Pons (tissue), 1 donor: ENCODE measurements around the gene UGT1A3.

Experiments used
- DNase-seq: peaks from one replicate; pipeline ENCODE4 v3.0.0-alpha.2; 2016; ENCODE audit warnings: low spot score

The UGT1A3 gene

DNA sequence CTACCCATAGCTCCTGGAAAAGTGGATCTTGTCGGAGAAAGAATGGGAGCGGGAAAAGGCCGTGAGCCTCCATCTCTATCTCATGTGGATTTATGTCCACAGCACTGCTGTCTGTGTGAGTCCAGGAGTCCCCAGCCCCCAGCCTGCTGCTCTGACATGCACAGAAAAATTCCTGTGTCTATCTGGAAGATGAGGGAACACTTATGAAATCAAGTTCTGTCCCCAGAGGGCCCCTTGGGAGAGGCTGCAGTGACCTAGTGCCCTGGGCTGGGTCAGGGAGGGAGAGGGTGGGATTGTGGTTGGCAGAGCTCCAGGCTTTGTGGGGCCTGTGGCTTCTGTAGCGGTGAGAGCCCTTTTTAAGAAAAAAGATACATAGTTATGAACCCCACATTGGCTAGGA lies 87.9 kb downstream of the UGT1A3 start:
- DNase-seq = no peak

DNA sequence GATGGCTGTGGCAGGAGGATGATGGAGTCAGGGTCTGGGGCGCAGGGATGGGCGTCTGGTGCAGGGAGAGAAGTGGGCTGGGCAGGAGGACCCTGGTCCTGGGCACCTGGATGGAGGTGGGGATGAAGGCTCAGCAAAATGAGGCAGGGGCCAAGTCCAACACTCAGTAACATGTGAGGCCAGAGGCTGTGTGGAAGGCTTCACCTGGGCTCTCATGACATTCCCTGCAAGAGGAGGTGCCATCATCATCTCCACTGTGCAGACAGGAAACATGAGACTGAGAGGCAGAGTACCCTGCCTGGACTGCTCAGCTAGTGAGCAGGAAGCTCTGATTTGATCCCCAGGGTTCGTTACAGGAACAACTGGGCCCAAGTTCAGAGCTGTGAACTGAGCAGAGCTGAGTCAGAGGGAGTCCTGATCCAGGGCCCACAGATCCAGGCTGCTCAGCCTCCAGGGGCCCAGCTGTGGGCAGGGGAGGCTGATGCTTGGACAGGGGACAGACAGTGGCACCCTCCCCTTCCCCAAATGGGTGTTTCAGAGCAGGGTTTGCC lies 88.6 kb downstream of the UGT1A3 start:
- no peak for DNase-seq

DNA sequence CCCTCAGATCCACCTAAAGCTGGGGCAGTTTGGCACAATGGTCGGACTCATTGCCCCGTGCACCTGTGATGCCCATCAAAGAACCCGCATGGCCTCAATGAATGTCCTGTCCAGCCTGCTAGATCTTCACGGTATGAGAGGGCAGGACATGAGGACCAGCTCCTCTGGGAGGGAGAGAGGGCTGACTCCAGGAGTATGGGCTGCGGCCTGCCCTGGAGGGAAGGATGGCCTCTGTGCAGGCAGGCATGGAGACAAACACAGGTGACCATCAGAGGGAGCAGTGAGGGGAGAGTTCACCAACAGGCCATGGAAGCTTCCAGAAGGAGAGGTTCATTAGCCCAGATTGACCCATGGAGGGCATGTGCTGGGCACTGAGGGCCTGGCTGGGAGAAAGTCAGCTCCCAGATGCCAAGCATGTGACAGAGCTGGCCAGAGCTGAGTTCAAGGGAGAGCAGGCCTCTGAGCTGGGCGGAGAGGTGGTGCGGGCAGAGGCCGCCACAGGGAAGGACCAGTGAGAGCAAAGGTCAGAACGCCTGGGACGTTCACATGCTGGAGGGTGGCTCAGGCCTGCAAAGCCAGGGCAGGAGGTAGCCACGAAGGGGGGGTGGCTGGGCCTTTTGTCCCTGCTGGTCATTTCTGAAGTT lies 89.3 kb downstream of the UGT1A3 start:
- DNase-seq = no peak

DNA sequence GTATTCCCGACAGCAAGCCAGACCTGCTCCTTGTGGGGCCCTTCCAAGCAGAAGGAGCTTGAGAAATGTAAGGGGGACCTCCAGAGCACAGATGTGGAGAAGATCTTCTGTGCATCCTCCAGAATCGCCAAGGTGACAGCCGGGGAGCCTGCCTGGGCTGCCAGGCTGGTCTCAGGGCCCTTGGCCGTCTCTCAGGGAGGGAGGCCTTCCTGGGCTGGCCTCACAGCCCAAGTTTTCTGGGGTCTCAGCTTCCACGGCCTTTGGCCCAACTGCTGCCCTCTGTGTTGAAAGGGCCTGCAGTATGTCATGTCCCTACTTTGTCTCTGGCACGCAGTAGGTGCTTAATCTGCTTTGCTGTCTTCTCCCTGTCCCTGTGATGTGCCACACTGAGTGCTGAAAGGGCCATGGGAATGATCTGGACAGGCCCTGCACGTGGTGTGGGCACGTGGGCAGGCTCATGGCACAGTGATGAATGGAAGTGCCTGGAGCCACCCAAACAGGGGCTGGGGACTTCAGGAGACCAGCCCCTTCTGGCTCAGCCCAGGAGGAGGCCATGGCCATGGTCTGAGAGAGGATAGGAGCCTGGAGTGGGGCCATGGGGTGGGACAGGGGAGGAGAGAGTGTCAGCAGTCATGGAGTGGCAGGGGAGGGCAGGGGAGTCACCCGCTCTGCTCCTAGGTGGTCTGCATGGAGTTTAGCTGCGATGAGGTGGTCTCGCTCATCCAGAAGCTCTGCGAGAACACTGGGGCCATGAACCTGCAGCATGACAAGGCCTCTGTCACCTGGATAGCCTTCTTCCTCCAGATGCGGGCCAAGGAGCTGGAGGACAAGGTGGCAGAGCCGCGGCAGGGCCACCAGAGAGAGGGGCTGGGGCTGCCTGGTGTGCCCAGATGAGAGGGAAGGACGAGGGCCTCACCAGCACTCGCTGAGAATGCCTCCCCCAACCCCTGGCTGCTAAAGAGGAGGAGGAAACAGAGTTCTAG lies 90.1 kb downstream of the UGT1A3 start:
- DNase-seq = no peak

DNA sequence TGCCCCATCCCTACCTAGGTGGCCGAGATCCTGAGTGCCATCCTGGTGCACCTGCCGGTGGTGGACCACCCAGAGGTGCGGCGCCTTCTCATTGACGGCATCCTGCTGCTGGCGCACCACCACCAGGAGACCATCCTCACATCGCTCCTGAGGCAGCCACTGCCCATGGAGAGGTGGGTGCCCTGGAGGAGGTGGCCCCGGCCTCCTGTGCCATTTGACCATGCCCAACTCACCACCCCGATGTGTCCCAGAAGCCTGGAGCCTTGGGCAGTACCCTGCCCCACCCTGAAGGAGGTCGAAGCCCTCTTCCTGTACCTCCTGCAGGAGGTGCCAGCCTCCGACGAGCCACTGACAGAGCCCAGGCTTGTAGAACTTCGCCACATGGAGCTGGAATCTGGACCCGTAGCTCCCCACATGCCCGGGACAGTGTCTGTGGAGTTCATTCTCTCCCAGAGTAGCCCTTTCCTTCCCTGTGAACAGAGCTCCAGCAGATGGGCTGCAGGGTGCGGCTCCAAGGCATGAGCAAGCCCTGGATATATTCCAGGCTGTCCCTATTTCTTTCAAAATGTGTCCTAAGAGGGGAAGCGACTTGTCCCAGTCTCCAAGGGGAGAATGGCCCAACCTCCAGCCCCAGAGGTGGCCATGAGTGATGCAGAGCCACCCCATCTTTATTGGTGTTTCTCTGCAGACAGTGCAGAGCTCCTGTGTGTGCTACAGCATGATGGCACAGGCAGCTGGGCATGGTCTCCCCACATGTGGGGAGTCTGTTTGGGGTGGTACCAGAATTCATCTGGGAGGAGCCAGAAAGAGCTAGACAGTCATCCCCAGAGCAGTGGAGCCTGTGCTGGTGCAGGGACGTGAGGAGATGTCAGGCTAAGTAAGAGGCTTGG lies 91.3 kb downstream of the UGT1A3 start:
- DNase-seq = no peak

DNA sequence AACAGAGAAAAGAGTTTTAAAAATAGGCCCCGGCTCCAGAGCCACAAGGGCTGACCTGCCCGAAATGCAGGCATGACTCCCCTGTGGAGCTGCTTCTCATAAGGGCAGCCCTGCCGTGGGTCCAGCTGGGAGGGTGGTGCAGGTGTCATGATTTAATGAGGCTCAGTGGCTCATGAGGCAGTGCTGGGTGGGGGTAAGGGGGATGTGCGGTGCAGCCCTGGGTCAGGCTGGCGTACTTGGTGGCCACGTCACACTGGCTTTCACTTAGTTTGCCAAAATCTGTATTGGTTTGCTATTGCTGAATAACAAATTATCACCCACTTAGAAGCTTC lies 91.9 kb downstream of the UGT1A3 start:
- no peak for DNase-seq

DNA sequence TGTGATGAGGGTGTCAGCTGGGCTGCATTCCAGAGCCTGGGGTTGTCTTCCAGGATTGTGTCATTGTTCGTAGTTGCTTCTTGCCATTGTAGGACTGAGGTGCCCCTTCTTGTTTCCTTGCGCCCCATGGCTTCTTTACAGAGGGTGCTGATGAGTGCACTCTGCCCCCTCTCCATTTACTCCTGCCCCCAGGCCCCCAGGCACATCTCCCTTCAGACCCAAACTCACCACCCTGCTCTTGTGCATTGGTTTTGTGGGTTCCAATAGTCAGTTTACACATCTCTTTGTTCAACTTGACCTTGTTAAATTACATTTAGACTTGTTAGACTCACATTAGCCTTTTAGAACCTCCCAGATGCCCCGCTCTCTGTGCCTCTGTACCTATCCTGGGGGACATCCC lies 92.4 kb downstream of the UGT1A3 start:
- no peak for DNase-seq

DNA sequence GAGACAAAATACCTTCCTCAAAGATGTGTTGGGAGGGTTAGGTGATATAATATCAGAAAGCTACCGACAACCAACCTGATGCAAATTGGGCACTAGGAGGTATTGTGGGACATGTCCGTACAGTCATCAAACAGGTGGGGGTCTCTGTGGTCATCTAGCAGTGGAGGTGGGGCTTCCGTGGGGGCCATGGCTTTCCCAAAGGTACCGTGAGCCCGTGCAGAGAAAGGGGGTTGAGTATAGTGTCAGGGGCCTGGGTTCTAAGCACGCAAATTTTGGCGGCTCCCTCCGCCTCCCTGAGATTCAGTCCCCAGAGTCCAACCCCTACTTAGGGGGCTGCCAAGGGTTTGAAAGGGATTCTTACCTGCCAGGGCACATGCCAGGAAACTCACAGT lies 92.9 kb downstream of the UGT1A3 start:
- no peak for DNase-seq

DNA sequence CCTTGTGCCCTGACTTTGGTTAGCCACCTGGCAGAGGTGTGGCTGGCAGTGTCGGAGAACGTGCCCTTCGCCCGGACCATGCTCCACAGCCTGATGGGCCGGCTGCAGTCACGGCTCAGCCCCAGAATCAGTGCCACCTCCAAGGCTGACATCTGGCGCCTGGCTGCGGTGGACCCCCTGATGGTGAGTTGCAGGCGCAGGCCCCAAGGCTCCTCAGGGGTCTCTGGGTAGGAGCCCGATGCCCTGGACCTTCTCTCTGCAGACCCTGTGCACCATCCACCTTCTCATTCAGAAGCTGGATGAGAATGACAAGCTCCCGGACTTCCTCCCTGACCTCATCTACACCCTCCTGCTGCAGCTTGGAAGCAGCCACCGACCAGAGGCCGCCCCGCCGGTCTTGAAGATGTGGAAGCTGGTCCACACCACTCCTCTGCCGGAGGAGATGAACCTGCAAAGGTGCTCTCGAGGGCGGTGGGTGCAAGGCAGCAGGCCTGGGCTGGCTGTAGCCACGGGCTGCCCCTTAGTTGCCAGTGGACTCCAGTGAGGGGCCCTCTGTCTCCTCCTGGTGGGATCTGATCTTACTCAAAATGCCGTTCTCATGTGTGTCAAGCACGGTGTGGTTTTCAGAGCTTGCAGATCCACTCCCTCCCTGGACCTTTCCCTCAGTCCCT lies 93.4 kb downstream of the UGT1A3 start:
- no peak for DNase-seq
